ENCODE results near the gene CREB3L2. TPM values are rescaled to one million over a fixed set of nuclear protein-coding genes. Genes with fewer than 3 reads are reported as not detected.
A peak's percentile ranks its signal among the peaks of the same experiment; 100 is the strongest.

CREB3L2 gene
- total and polyA plus RNA-seq, 2 donors (not counting 1 experiment from before 2014, with no cell fraction given), result 39.3 to 63.7 TPM

DNA sequence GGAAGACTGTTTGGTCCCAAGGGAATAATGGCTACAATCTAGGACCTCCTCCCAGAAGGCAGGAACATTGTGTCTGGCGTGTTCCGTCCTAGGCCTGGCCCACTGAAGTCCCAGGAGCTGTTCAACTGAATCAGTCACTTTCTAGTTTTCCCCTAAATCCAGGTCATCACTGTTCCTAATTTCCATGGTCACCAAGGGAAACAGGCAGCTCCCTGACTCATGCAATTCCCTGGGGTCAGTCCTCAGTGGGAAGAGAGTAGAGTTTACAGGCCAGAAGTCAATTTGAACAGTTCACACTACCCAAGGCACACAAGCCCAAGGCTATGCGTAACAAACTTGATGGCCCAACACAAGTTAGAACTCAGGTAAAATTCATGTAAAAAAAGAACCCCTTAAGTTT lies 44.0 kb downstream of the CREB3L2 start:
- Histone ChIP-seq H3K79me2 (ENCODE audit: control insufficient read depth, insufficient read depth, low read length) (peaks cover 71% of the 10 kb centered on the region), H2AFZ (ENCODE audit: low read length) (no peak overlapping the region), H3K4me1 (ENCODE audit: control insufficient read depth, extremely low read depth, insufficient read depth, low read length) (peaks cover 37% of the 10 kb centered on the region), H4K20me1 (ENCODE audit: control insufficient read depth, extremely low read depth, insufficient read depth, low read length) (no peaks in the 10 kb centered on the region), H3K9ac (ENCODE audit: insufficient read depth, low read length) (no peak overlapping the region), H3K27ac (ENCODE audit: insufficient read depth, low read length) (peak overlapping the region; percentile 4), H3K4me3 (replicated peaks in 1 of 4; ENCODE audit: control extremely low read depth in 1 of 4, insufficient read depth in 1 of 4, low read depth in 3 of 4, low read length in 4 of 4) (no peak overlapping the region), H3K9me3 (ENCODE audit: control insufficient read depth, insufficient read depth, low read depth, low read length) (no peaks in the 10 kb centered on the region), H3K36me3 (ENCODE audit: control insufficient read depth, insufficient read depth, low read length) (peaks cover 1% of the 10 kb centered on the region), H3K27me3 (ENCODE audit: control insufficient read depth, insufficient read depth, low read length) (no peaks in the 10 kb centered on the region), H3K4me2 (ENCODE audit: extremely low read depth, insufficient read depth, low read length) (no peak overlapping the region)
- no peak for DNase-seq (ENCODE audit: low read depth in 2 of 2)
- no peak for TF ChIP-seq EZH2 (IDR thresholded peaks at IDR 0.05; ENCODE audit: low read length, missing control alignments)
- TF ChIP-seq, protein P1, sequence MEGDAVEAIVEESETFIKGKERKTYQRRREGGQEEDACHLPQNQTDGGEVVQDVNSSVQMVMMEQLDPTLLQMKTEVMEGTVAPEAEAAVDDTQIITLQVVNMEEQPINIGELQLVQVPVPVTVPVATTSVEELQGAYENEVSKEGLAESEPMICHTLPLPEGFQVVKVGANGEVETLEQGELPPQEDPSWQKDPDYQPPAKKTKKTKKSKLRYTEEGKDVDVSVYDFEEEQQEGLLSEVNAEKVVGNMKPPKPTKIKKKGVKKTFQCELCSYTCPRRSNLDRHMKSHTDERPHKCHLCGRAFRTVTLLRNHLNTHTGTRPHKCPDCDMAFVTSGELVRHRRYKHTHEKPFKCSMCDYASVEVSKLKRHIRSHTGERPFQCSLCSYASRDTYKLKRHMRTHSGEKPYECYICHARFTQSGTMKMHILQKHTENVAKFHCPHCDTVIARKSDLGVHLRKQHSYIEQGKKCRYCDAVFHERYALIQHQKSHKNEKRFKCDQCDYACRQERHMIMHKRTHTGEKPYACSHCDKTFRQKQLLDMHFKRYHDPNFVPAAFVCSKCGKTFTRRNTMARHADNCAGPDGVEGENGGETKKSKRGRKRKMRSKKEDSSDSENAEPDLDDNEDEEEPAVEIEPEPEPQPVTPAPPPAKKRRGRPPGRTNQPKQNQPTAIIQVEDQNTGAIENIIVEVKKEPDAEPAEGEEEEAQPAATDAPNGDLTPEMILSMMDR (conservative IDR thresholded peaks at IDR 0.05 in 1 of 2, IDR thresholded peaks at IDR 0.05 in 1 of 2; ENCODE audit: low read depth in 1 of 2, low read length in 2 of 2), result no peak

DNA sequence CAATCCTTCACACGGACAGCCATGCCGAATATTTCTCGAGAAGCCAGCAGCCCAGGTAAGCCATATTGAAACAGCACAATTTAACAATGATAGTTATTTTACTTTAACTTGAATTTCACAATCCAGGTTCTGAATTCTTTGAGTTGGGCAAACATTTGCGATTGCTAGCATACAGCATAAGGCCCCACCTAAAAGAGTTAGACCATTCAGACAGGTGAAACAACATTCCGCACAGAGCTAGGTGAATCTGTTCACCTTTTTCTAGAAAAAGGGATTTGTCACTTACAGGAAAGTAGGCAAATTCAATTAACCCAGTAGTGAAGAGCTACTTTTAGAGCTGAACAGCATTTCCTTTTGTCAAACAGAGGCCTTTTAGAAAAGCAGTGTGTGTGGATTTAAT lies 45.3 kb downstream of the CREB3L2 start:
- TF ChIP-seq, protein P1 (conservative IDR thresholded peaks at IDR 0.05 in 1 of 2, IDR thresholded peaks at IDR 0.05 in 1 of 2; ENCODE audit: low read depth in 1 of 2, low read length in 2 of 2), result no peak
- no peak for TF ChIP-seq EZH2 (IDR thresholded peaks at IDR 0.05; ENCODE audit: low read length, missing control alignments)
- H3K27ac ChIP-seq (ENCODE audit: insufficient read depth, low read length), result no peak overlapping the region
- no peak overlapping the region for H3K4me2 ChIP-seq (ENCODE audit: extremely low read depth, insufficient read depth, low read length)
- no peaks in the 10 kb centered on the region for H3K36me3 ChIP-seq (ENCODE audit: control insufficient read depth, insufficient read depth, low read length)
- H3K9ac ChIP-seq (ENCODE audit: insufficient read depth, low read length), result no peak overlapping the region
- peaks cover 68% of the 10 kb centered on the region for H3K79me2 ChIP-seq (ENCODE audit: control insufficient read depth, insufficient read depth, low read length)
- H4K20me1 ChIP-seq (ENCODE audit: control insufficient read depth, extremely low read depth, insufficient read depth, low read length), result no peaks in the 10 kb centered on the region
- DNase-seq (ENCODE audit: low read depth in 2 of 2), result no peak
- no peaks in the 10 kb centered on the region for H3K27me3 ChIP-seq (ENCODE audit: control insufficient read depth, insufficient read depth, low read length)
- peaks cover 39% of the 10 kb centered on the region for H3K4me1 ChIP-seq (ENCODE audit: control insufficient read depth, extremely low read depth, insufficient read depth, low read length)
- H2AFZ ChIP-seq (ENCODE audit: low read length), result no peak overlapping the region
- no peaks in the 10 kb centered on the region for H3K9me3 ChIP-seq (ENCODE audit: control insufficient read depth, insufficient read depth, low read depth, low read length)
- H3K4me3 ChIP-seq (replicated peaks in 1 of 4; ENCODE audit: control extremely low read depth in 1 of 4, insufficient read depth in 1 of 4, low read depth in 3 of 4, low read length in 4 of 4), result no peak overlapping the region

GRCh38 chr7:137956183-137956582 lies 45.7 kb downstream of the CREB3L2 start:
- Histone ChIP-seq H3K27me3 (ENCODE audit: control insufficient read depth, insufficient read depth, low read length) (no peaks in the 10 kb centered on the region), H3K36me3 (ENCODE audit: control insufficient read depth, insufficient read depth, low read length) (no peaks in the 10 kb centered on the region), H3K4me1 (ENCODE audit: control insufficient read depth, extremely low read depth, insufficient read depth, low read length) (peaks cover 36% of the 10 kb centered on the region), H3K27ac (ENCODE audit: insufficient read depth, low read length) (no peak overlapping the region), H2AFZ (ENCODE audit: low read length) (no peak overlapping the region), H3K4me3 (replicated peaks in 1 of 4; ENCODE audit: control extremely low read depth in 1 of 4, insufficient read depth in 1 of 4, low read depth in 3 of 4, low read length in 4 of 4) (no peak overlapping the region), H3K9me3 (ENCODE audit: control insufficient read depth, insufficient read depth, low read depth, low read length) (no peaks in the 10 kb centered on the region), H3K4me2 (ENCODE audit: extremely low read depth, insufficient read depth, low read length) (no peak overlapping the region), H3K79me2 (ENCODE audit: control insufficient read depth, insufficient read depth, low read length) (peaks cover 68% of the 10 kb centered on the region), H4K20me1 (ENCODE audit: control insufficient read depth, extremely low read depth, insufficient read depth, low read length) (no peaks in the 10 kb centered on the region), H3K9ac (ENCODE audit: insufficient read depth, low read length) (no peak overlapping the region)
- TF ChIP-seq, protein P1 (conservative IDR thresholded peaks at IDR 0.05 in 1 of 2, IDR thresholded peaks at IDR 0.05 in 1 of 2; ENCODE audit: low read depth in 1 of 2, low read length in 2 of 2), result no peak
- DNase-seq (ENCODE audit: low read depth in 2 of 2), result no peak

All from fibroblast of lung (primary cell).